OCI-LY3 (cell line): ENCODE measurements around the gene LYSMD1.

ENCODE experiments used
- EZH2phosphoT487 ChIP-seq: fragments of 200-600 bp; shearing (Covaris generic); IDR thresholded peaks from 2 replicates; pipeline ENCODE4 v1.6.1; 2018; ENCODE audit warnings: antibody characterized with exemption, mixed run types, low read depth
- TF ChIP-seq, protein P1 (sequence below): fragments of 200-600, 300-600 bp; sonication (generic); IDR thresholded peaks from 2 replicates; pipeline ENCODE4 v1.5.1; 2014; ENCODE audit warnings: antibody characterized with exemption, low read length, low read depth

DNA sequence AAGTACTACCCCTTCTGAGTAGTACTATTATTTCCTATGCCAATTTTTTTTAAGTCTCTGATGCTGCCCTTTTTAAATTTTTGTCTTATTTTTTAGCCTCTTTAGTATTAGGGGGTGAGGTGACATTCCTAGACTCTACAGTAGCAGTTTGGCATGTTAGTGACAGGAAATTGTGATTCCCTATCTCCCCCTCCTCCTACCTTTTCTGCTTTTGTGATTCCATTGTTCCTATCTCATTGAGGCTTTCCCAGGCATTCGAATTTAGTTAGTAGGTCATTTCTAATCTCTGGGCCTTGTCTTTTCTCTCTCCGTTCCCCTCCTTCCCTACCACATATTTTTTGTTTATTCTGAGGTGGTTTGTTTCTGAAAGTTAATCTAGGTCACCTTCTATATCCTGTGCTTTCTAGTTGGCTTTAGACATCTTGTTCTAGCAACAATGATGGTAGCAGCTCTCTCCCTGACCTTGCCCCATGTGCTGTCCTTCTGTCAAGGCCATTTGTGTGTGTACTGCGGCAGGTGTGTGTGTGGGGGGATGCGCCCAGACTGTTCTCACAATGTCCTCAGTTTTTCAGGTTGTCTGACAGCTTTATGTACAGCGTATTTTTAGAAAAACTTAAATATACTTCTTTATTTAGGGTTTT lies 40.8 kb downstream of the LYSMD1 start:
- TF ChIP-seq, protein P1, sequence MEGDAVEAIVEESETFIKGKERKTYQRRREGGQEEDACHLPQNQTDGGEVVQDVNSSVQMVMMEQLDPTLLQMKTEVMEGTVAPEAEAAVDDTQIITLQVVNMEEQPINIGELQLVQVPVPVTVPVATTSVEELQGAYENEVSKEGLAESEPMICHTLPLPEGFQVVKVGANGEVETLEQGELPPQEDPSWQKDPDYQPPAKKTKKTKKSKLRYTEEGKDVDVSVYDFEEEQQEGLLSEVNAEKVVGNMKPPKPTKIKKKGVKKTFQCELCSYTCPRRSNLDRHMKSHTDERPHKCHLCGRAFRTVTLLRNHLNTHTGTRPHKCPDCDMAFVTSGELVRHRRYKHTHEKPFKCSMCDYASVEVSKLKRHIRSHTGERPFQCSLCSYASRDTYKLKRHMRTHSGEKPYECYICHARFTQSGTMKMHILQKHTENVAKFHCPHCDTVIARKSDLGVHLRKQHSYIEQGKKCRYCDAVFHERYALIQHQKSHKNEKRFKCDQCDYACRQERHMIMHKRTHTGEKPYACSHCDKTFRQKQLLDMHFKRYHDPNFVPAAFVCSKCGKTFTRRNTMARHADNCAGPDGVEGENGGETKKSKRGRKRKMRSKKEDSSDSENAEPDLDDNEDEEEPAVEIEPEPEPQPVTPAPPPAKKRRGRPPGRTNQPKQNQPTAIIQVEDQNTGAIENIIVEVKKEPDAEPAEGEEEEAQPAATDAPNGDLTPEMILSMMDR, result no peak
- TF ChIP-seq EZH2phosphoT487, result no peak
